Natural killer cell (primary cell): ENCODE data around the gene THSD7B. TPM values are rescaled to one million over a fixed set of nuclear protein-coding genes. Genes with fewer than 3 reads are reported as not detected.

Experiments used
- ATAC-seq, 3 donors: fragments of 150-1000 bp in 2 of 3; fragments of 200-7000 bp in 1 of 3; cut with Tn5 transposase; 1 replicate in 1 of 3; 2 replicates in 2 of 3; pipeline ENCODE4 v1.10.0; 2021; ENCODE audit warnings: mild to moderate bottlenecking in 2 of 3, moderate library complexity in 2 of 3
- DNase-seq, 2 donors: peaks; one replicate each; pipeline versions ENCODE4 v3.0.0 to v3.0.0-alpha.2; 2013 to 2021; ENCODE audit warnings: mixed read lengths in 1 of 2
- H3K27ac ChIP-seq: one replicate; pipeline ENCODE4 v1.5.1; 2013; ENCODE audit warnings: mild to moderate bottlenecking, low read length
- H3K27me3 ChIP-seq: one replicate; pipeline ENCODE4 v1.6.1; 2013; ENCODE audit warnings: low read length; ENCODE audit not compliant: control insufficient read depth, insufficient read depth
- H3K36me3 ChIP-seq: one replicate; pipeline ENCODE4 v1.6.1; 2013; ENCODE audit warnings: low read length; ENCODE audit not compliant: control insufficient read depth, insufficient read depth
- H3K4me1 ChIP-seq: one replicate; pipeline ENCODE4 v1.6.1; 2013; ENCODE audit warnings: low read length; ENCODE audit not compliant: control insufficient read depth, insufficient read depth
- H3K4me3 ChIP-seq: one replicate; pipeline ENCODE4 v1.5.1; 2013; ENCODE audit warnings: low read length
- H3K9me3 ChIP-seq: one replicate; pipeline ENCODE4 v1.6.1; 2013; ENCODE audit warnings: low read length; ENCODE audit not compliant: control insufficient read depth, insufficient read depth
- H3K27ac Mint-ChIP-seq, 2 donors: one replicate each; pipeline ENCODE4 v1.8.0; 2022; ENCODE audit warnings: mild to moderate bottlenecking in 2 of 2, mixed read lengths in 2 of 2, moderate library complexity in 1 of 2
- H3K27me3 Mint-ChIP-seq, 2 donors: one replicate each; pipeline ENCODE4 v1.8.0; 2022; ENCODE audit warnings: low read depth in 2 of 2, mixed read lengths in 2 of 2
- H3K36me3 Mint-ChIP-seq: one replicate; pipeline ENCODE4 v1.8.0; 2022; ENCODE audit warnings: mixed read lengths
- H3K4me1 Mint-ChIP-seq, 2 donors: one replicate each; pipeline ENCODE4 v1.8.0; 2022; ENCODE audit warnings: mixed read lengths in 2 of 2
- H3K4me3 Mint-ChIP-seq: one replicate; pipeline ENCODE4 v1.8.0; 2022; ENCODE audit warnings: mild to moderate bottlenecking, moderate library complexity, mixed read lengths
- H3K9me3 Mint-ChIP-seq, 2 donors: one replicate each; pipeline ENCODE4 v1.8.0; 2022; ENCODE audit warnings: mixed read lengths in 2 of 2
- CTCF ChIP-seq: fragments of 200-600 bp; IDR thresholded peaks from one replicate; pipeline ENCODE4 v1.8.0; 2022; ENCODE audit warnings: antibody characterized with exemption
- WGBS: methylation state at CpG from one replicate; pipeline ENCODE4 v1.1.7; 2013; ENCODE audit warnings: missing lambda C conversion rate; ENCODE audit not compliant: insufficient coverage; 5-methylcytosine and 5-hydroxymethylcytosine counted together
- intact Hi-C: fragments of 100-400 bp; cut with micrococcal nuclease; formaldehyde crosslinking; loops from one replicate; pipeline ENCODE4 v1.14.2; 2022
- total RNA-seq, 4 donors: library from RNA; stranded (reverse); fragments of 120-200 nt in 1 of 4; gene quantifications; one replicate each; pipeline versions ENCODE4 v1.2.3 to v1.2.4, GENCODE V29; 2013 to 2022

THSD7B gene
- total RNA-seq, 3 donors from 2014 or later (not counting 1 experiment from before 2014, with no cell fraction given), result not detected

- DNase-seq (no peak), ATAC-seq (no peak)
- no peak overlapping the region for H3K4me3 ChIP-seq
- Mint-ChIP-seq H3K27me3 (peaks cover 0 to 7% of the 10 kb centered on the region in 2 donors), H3K27ac (no peak overlapping the region), H3K4me1 (no peaks in the 10 kb centered on the region), H3K36me3 (no peaks in the 10 kb centered on the region), H3K9me3 (peaks cover 0 to 3% of the 10 kb centered on the region in 2 donors), H3K4me3 (no peak overlapping the region)
- no peak for TF ChIP-seq CTCF
- intact Hi-C loops, result no loop called here
- H3K27me3 ChIP-seq, result no peaks in the 10 kb centered on the region
- no peaks in the 10 kb centered on the region for H3K36me3 ChIP-seq
- no peaks in the 10 kb centered on the region for H3K9me3 ChIP-seq
- WGBS, result 62% methylated on average over 3 of the region's 4 CpGs
- H3K27ac ChIP-seq, result no peak overlapping the region
- no peaks in the 10 kb centered on the region for H3K4me1 ChIP-seq
These were observed 18.5 kb downstream of the THSD7B start for GRCh38 chr2:136783856-136784255.

DNA sequence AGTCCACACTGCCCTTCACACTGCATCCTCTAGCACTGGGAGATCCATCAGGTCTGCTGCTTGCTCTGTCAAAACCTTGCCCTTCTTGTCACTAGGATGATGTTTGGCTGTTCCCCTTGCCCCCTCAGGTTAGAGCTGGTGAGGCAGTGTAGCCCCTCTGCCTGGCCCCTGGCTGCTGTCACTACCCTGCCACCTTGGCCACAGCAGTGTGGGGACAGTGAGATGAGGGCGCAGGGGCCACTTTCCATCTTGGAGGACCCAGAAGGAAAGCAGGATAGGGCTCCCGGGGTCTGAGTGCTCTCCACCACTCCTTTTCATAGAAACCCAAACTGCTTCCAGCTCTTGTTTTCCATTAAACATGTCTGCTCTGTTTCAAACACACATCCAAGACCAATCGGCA lies 19.9 kb downstream of the THSD7B start:
- Mint-ChIP-seq H3K9me3 (peaks cover 0 to 3% of the 10 kb centered on the region in 2 donors), H3K4me1 (no peaks in the 10 kb centered on the region), H3K4me3 (no peak overlapping the region), H3K27ac (no peak overlapping the region), H3K27me3 (peaks cover 0 to 7% of the 10 kb centered on the region in 2 donors), H3K36me3 (no peaks in the 10 kb centered on the region)
- no peaks in the 10 kb centered on the region for H3K36me3 ChIP-seq
- no peaks in the 10 kb centered on the region for H3K4me1 ChIP-seq
- DNase-seq (no peak), ATAC-seq (no peak)
- 85% methylated on average over 3 of the region's 3 CpGs for WGBS
- intact Hi-C loops, result no loop called here
- TF ChIP-seq CTCF, result no peak
- no peaks in the 10 kb centered on the region for H3K27me3 ChIP-seq
- no peak overlapping the region for H3K27ac ChIP-seq
- H3K4me3 ChIP-seq, result no peak overlapping the region
- no peaks in the 10 kb centered on the region for H3K9me3 ChIP-seq

DNA sequence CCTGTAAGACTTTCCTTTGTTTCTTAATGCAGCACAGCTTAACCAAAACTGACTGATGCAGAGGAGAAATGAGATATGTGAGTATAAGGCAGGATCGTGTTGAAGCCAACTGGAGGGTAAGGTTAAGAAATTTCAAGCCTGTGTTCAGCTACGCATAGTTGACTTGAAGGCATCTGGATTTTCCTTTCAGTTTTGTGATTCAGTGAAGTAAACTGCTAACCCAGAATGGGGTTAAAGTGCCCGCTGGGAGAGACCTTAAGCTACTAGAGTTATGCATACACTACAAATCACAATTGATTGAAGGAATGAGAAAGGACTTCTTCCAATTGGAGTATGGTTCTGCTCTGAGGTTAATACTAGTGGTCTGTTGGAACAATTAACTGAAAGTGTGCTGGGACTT lies 22.6 kb downstream of the THSD7B start:
- TF ChIP-seq CTCF, result no peak
- Histone ChIP-seq H3K9me3 (no peaks in the 10 kb centered on the region), H3K4me3 (no peak overlapping the region), H3K27ac (no peak overlapping the region), H3K4me1 (no peaks in the 10 kb centered on the region), H3K36me3 (no peaks in the 10 kb centered on the region), H3K27me3 (no peaks in the 10 kb centered on the region)
- no peaks in the 10 kb centered on the region for H3K4me1 Mint-ChIP-seq
- intact Hi-C loops, result no loop called here
- ATAC-seq, result no peak
- H3K36me3 Mint-ChIP-seq, result no peaks in the 10 kb centered on the region
- no peak for DNase-seq
- H3K9me3 Mint-ChIP-seq, result peaks cover 0 to 4% of the 10 kb centered on the region in 2 donors
- WGBS, result 75% methylated on average over 3 of the region's 3 CpGs
- H3K4me3 Mint-ChIP-seq, result no peak overlapping the region
- H3K27me3 Mint-ChIP-seq, result peaks cover 0 to 5% of the 10 kb centered on the region in 2 donors
- H3K27ac Mint-ChIP-seq, result no peak overlapping the region

GRCh38 chr2:136796339-136796738 lies 31.0 kb downstream of the THSD7B start:
- Histone ChIP-seq H3K36me3 (no peaks in the 10 kb centered on the region), H3K9me3 (no peaks in the 10 kb centered on the region), H3K4me3 (no peak overlapping the region), H3K4me1 (no peaks in the 10 kb centered on the region), H3K27me3 (no peaks in the 10 kb centered on the region), H3K27ac (no peak overlapping the region)
- intact Hi-C loops, result no loop called here
- no peaks in the 10 kb centered on the region for H3K4me1 Mint-ChIP-seq
- WGBS, result 94% methylated on average over 4 of the region's 4 CpGs
- peaks cover under 1 to 6% of the 10 kb centered on the region in 2 donors for H3K9me3 Mint-ChIP-seq
- TF ChIP-seq CTCF, result no peak
- no peak overlapping the region for H3K27ac Mint-ChIP-seq
- H3K4me3 Mint-ChIP-seq, result no peak overlapping the region
- peaks cover 0 to 3% of the 10 kb centered on the region in 2 donors for H3K27me3 Mint-ChIP-seq
- ATAC-seq (no peak), DNase-seq (no peak)
- no peaks in the 10 kb centered on the region for H3K36me3 Mint-ChIP-seq
